Measurements from ENCODE around the gene NYAP1. TPM values are rescaled to one million over a fixed set of nuclear protein-coding genes. Genes with fewer than 3 reads are reported as not detected.
"Not testable (repeated sequence)": the region's sequence is repeated elsewhere in the genome, so short reads cannot be mapped to it uniquely, and the experiment has no call there.

NYAP1 gene
- total RNA-seq, result 1.2 TPM
- long read RNA-seq, result 0 reads

DNA sequence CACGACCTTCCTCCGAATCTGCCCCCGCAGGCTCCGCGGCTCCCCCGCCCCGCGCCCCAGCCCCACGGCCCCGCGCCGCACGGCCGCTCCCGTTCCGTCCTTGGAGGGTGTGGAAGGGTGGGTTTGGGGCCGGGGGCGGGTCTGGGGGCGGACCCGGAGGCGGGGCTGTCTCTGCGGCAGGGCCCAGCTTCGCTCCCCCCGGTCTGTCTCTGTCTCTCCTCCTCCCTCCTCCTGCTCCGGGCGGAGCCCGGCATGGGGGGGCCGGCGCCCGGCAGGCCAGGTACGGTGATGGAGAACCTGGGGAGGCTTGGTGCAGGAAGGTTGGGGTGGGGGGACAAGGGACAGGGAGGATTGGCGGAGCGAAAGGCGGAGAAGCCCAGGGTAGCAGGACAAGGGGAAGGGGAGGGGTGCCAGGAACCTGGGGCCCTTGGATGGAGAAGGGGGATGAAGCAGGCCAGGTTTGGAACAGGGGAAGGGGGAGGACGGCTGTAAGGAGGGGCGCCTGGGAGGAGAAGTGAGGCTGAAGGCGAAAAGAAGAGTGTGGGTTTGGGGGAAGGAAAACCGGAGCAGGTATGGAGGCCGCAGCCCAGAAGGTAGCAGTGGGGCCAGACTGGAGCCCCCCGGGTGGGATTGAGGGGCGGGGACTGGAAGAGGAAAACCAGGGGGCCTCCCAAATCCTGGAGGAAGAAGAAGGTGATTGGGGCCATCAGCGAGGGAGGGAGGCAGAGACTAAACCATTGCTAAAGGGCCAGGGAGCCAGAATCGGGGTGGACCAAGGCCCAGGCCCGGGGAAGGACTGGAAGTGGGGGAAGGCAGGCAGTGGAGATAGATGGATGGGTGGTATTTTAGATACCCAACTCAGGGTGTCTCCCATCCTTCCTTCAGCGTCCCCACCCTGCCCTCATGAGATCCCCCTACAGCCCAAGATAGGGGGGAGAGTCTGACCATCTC lies at the start of gene NYAP1:
TSS of gene NYAP1 (plus strand) at position 206 of the 951 bp plus-strand sequence. CDS start 1,385 bp downstream, outside the sequence.
- no peak for DNase-seq (ENCODE audit: low spot score)

DNA sequence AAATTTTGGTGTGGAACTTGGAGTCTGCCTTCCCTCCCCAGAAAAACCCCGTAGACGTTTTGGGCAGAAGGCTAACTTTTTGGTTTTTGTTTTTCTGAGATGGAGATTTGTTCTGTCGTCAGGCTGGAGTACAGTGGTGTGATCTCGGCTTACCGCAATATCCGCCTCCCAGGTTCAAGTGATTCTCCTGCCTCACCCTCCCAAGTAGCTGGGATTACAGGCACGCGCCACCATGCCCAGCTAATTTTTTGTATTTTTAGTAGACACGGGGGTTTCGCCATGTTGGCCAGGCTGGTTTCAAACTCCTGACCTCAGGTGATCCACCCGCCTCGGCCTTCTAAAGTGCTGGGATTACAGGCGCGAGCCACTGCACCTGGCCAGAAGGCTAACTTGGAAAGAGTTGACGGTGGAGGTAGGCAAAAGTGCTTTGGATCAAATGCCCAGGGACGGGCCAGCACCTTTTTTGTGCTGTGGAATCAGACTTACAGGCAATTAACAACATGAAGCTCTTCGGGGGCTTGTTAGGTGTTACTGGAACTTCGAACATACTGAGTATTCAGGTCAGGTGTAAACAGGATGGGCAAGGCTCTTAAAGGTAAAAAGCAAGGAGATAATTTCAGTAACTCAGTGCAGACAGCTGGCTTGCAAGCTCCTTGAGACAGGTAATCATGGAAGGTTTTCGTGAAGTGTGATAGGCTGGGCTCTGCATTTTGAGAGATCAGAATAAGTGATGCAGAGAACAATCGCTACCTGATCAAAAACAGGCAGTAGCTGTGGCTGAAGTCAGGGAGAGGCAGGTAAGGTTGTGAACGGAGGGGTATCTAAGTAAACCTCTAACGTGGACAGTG lies 49.2 kb upstream of the NYAP1 start:
- DNase-seq (ENCODE audit: low spot score), result peak; percentile 35

DNA sequence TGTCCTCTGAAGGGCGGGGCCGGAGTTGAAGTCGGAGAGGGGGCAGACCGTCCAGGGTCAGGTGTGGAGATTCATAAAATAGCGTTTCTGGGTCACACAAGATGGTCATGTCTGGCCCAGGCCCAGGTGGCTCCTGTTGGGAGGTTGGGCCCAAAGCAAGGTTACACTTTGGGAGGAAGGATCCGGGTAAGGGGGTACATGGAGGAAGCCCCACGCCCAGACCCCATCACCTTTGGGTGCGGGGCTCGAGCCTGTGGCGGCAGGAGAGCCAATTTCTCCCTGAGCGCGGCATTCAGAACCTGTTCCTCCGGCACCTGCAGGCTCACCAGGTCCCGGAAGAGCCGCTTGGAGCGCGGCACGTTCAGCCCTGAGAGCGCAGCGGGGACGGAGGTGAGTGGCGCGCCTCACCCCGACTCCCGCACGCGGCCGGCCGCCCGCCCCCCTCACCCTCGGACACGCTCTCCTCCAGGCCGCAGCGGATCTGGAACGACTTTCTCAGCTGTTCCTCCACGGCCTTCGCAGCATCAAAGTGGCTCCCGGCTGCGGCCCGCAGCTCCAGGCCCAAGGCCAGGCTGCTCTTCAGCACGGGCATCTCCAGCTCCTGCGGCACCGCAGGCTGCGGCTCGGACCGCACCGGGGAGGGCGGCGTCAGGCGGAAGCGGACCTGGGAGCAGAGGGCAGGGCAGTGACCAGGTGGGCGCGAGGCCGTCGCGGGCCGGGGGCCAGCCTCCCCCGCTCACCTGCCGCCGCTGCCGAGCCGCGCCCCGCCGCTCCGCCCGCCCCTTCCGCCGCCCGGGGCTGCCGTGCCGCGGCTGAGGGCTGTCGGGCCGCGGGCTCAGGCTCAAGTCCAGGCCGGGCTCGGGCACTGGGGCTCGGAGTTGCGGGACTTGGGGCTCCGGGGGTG lies 48.1 kb upstream of the NYAP1 start:
- peak; percentile 90 for DNase-seq (ENCODE audit: low spot score)

DNA sequence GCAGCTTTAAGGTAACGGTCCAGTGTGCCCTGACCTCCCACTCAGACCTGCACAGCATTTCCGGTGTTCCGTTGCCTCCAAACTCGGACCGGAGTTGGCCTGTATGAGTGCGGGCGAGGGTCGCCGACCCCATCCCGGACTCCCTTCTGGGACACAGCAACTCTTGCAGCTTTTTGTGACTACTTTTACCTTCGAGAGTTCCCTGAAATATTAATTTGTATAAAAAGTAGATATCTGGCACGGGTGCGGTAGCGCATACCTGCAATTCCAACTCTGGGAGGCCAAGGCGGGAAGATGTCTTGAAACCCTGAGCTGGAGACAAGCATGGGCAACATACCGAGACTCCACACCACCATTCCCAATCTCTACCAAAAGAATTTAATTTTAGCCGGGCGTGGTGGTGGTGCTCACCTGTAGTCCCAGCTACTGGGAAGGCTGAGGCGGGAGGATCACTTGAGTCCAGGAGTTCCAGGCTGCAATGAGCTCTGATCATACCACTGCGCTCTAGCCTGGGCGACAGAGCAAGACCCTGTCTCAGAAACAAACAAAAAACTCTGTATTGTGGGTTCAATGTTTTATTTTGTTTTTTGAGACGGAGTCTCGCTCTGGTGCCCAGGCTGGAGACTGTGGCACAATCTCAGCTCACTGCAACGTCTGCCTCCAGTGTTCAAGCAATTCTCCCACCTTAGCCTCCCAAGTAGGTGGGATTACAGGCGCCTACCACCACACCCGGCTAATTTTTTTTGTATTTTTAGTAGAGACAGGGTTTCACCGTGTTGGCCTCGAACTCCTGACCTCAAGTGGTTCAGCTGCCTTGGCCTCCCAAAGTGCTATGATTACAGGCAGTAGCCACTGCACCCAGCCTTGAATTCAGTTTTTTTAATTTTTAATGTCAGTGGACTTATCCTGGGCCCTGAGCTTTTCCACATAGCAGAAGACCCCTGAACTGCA lies 46.3 kb upstream of the NYAP1 start:
- DNase-seq (ENCODE audit: low spot score), result peak; percentile 88

DNA sequence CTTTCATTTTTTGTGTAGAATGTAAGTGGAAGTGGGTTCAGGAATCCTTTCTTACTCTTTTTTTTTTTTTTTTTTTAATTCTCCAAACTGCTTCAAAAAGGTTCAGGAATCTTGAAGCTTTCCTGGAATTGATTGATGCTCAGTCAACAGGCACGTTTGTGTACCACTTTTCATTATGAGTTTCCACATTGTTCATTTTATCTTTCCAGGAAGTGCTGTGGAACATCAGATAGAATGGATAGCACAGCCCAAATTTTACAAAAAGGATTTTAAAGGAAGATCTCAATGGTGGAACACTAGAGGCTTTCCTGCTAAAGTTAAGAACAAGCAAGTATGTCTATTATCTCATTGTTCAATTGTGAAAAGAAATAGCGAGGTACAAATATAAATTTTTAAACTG lies 45.6 kb upstream of the NYAP1 start:
- DNase-seq (ENCODE audit: low spot score), result no peak

DNA sequence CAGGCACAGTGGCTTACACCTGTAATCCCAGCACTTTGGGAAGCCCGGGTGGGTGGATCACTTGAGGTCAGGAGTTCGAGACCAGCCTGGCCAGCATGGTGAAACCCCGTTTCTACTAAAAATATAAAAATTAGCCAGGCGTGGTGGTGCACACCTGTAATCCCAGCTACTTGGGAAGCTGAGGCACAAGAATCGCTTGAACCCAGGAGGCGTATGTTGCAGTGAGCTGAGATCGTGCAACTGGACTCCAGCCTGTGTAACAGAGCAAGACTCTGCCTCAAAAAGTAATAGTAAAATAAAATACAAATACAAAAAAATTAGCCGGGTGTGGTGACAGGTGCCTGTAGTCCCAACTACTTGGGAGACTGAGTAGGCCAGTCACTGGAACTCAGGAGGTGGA lies 45.0 kb upstream of the NYAP1 start:
- DNase-seq (ENCODE audit: low spot score), result peak; percentile 14

DNA sequence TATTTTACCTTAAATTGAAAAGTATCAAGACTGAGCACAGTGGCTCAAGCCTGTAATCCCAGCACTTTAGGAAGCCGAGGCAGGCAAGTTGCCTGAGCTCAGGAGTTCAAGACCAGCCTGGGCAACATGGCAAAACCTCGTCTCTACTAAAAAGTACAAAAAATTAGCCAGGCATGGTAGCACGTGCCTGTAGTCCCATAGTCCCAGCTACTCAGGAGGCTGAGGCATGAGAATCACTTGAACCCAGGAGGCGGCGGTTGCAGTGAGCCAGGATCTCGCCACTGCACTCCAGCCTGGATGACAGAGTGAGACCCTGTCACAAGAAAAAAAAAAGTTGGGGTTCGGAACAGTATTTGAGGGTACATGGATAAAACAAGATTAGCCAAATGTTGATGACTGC lies 44.5 kb upstream of the NYAP1 start:
- peak; percentile 14 for DNase-seq (ENCODE audit: low spot score)

DNA sequence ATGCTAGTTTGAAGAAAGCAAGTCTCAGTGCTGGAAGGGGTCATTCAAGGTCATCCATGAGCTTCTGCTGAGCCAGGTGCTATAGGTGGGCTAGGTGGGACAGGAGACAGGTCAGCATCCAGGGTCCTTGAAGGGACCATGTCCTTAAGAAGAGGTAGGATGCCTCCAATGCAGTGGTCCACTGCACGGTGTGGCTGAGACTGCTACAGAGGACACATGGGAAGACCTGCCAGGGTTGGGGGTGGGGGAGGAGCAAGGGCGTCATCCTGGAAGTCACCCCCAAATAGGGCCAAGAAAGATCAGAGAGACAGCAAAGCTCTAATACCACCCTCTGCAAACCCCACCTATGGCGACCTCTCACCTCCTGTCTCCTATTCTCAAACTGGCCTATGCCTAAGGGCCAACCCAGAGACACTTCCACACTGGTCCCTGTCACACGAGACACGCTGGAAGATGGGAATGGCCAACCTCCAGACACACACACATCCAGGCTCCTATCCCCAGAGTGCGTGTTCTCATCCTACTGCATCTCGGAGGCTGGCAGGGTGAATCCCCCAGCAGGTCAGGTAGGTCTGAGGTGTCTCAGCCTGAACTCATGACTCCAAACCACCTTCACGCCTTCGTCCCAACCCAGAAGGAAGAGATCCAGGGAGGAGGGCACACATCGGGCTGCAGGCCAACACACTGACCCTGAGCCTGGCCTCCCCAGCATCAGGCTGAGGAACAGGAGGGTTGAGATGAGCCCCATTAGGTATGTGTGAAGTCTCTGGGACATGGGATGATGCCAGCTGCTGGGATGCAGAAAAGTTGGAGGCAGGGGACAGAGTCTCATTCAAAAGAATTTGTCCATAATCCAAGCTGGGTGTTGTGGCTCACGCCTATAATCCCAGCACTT lies 41.8 kb upstream of the NYAP1 start:
- peak; percentile 53 for DNase-seq (ENCODE audit: low spot score)

DNA sequence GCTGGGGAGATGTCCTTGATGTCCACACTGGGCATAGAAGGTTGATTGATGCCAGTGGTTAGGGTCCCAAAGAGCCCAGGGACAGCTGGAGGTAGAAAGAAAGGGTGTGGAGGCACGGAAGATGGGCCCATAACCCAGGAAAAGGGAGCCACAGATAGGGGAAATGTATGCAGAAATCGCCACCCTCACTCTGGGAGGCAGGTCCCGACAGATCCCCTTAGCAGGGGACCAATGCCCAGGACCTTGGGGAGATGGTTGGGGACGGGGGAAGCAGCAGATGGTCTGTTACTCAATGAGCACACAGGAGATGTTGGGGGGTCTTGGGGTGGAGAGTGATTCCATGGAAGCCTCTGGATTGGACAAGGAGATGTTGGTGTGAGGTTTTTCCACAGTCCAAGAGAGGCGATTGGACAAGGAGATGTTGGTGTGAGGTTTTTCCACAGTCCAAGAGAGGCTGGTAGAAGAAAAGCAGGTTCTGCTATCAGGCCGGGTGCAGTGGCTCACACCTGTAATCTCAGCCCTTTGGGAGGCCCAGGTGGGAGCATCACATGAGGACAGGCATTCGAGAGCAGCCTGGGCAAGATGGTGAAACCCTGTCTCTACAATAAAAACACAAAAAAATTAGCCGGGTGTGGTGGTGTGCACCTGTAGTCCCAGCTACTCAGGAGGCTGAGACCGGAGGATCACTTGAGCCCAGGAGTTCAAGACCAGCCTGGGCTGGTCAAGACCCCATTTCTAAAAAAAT lies 40.5 kb upstream of the NYAP1 start:
- peak; percentile 28 for DNase-seq (ENCODE audit: low spot score)

DNA sequence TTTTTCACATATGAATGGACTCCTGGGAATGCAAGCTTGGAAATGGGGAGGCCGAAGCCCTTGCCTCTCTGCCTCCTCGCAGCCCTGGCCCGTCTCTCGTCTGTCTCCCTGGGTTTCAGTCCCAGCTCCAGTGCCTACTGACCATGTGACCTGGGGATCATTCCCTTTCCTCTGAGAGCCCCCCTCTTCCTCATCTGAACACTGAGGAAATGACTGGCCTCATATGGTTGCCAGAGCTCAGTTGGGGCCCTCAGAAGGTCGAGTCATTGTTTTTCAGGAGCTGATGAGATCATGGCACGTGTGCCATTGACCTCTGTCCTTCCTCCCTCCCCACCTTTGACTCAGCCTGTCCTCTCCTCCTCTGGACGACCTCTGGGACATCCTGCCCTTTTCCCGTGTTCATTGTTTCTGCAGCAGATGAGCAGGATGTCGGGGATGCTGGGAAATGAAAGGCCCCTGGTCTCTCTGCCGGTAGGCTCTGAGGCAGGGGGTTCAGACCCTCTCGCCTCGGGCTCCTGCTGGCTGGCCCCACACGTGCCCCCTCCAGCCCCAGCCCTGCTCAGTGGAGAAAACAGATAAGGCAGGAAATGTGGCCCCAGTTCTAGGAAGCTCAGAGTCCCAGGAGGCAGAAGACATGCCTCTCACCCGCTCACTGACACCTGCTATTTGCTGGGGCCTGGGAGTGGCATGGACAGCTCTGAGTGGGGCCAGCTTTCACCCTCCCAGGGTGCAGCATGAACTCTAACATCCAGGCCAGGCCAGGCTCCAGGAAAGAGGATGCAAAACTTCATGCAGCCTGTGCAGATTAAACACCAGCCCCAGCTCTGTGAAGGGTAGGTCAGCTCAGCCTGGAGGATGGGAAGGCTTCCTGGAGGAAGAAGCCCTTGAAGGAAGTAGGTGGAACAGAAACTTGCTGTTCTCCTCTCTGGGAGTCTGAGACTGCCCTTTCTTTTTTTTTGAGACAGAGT lies 39.1 kb upstream of the NYAP1 start:
- no peak for DNase-seq (ENCODE audit: low spot score)

DNA sequence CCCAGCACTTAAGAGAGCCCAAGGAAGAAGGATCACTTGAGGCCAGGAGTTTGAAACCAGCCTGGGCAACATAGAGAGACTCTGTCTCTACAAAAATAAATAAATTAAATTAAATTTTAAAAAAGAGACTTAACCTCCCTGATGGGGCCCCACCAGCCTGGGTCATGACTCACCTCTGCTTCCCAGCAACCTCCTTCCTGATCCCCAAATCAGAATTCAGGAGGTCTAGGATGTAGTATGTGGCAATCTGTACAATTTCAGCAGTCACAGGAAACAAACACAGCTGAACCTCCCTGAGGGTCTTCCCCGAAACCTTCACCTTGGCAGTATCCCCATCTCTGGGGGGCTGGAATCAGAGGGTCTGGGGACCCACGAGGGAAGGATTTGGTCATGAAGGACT lies 37.7 kb upstream of the NYAP1 start:
- DNase-seq (ENCODE audit: low spot score), result no peak

DNA sequence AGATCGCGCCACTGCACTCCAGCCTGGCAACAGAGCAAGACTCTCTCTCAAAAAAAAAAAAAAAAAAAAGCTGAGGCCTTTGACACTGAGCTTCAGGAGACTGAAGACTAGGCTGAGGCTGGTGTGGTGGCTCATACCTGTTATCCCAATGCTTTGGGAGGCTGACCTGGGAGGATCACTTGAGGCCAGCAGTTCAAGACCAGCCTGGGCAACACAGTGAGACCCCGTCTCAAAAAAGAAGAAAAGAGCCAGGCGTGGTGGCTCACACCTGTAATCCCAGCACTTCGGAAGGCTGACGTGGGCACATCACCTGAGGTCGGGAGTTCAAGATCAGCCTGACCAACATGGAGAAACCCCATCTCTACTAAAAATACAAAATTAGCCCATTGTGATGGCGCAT lies 36.4 kb upstream of the NYAP1 start:
- DNase-seq (ENCODE audit: low spot score), result not testable (repeated sequence)

DNA sequence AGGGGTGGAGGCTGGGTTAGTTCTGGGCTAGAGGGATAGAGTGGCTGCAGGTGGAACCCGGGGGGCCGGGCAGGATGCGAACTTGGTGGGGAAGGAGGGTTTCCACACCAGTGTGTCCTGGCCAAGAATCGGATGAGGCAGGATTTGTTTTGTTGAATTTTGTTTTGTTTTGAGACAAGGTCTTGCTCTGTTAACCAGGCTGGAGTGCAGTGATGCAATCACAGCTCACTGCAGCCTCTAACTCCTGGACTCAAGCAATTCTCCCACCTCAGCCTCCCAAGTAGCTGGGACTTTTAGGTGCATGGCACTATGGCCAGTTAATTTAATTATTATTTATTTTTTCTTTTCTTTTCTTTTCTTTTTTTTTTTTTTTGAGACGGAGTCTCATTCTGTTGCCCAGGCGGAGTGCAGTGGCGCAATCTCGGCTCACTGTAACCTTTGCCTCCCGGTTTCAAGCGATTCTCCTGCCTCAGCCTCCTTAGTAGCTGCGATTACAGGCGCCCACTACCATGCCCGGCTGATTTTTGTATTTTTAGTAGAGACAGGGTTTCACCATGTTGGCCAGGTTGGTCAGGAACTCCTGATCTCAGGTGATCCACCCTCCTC lies 34.4 kb upstream of the NYAP1 start:
- no peak for DNase-seq (ENCODE audit: low spot score)

DNA sequence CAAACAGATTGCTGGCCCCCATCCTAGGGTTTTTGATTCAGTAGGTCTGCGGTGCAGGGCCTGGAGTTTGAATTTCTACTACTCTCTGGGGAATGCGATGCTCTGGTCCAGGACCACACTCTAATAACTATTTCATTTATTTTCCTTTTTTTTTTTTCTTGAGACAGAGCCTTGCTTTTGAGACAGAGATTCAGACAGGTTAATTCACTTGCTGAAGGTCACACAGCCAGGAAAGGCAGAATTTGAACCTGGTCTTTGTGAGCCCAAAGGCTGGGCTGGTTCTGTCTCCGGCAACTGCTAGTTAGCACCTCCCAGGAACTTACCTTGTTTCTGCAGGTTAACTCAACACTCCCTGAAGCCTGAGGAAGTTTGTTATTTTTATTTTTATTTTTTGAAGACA lies 31.2 kb upstream of the NYAP1 start:
- no peak for DNase-seq (ENCODE audit: low spot score)

DNA sequence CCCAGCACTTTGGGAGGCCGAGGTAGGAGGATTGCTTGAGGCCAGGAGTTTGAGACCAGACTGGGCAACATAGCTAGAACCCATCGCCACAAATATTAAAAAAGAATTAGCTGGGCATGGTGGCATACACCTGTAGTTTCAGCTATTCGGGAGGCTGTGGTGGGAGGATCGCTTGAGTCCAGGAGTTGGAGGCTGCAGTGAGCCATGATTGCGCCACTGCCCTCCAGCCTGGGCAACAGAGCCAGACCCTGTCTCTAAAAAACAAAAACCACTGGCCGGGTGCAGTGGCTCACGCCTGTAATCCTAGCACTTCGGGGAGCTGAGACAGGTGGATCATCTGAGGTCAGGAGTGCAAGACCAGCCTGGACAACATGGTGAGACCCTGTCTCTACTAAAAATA lies 29.9 kb upstream of the NYAP1 start:
- DNase-seq (ENCODE audit: low spot score), result not testable (repeated sequence)

DNA sequence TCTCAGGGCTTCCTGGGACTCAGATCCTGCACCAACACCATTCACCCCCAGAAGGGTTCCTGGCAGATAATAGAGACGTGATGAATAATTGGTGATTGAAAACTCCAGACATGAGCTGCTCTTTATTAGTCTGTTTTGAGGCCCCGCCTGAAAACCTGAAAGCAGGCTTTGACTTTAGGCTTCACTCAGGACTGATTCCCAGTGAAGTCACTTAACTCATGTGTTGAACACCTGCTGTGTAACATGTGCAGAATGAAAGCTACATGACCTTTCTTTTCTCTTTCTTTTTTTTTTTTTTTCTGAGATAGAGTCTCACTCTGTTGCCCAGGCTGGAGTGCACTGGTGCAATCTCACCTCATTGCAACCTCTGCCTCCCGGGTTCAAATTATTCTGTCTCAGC lies 28.5 kb upstream of the NYAP1 start:
- DNase-seq (ENCODE audit: low spot score), result no peak

All from mesenteric fat pad (tissue), 1 donor.